ENCODE results near the gene CXCR6. TPM values are rescaled to one million over a fixed set of nuclear protein-coding genes. Genes with fewer than 3 reads are reported as not detected.

Gene CXCR6
- total RNA-seq, 2 donors from 2014 or later = 1.0 to 1.6 TPM

DNA sequence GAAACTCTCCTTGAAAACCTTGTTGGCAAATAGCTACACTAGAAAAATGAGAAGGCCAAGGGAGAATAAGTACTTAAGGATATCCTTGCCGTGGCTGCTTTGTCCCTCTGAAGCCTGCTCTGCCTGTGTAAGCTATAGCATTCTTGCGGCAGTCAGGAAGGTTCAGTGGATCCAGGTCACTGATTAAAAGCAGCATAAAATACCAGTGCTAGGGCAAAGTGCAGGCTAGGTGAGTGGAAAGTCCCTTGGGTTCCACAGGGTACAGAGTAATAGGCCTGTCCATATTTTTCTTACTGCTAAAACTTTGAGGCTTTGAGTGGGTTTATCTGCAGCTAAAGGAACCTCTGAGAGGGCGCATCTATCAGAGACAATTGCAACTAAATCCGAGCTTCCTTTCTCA is 10.3 kb downstream of the CXCR6 start:
- H3K9me3 ChIP-seq = no peaks in the 10 kb centered on the region
- no peak for TF ChIP-seq CTCF (IDR thresholded peaks at IDR 0.05)
- no peaks in the 10 kb centered on the region for H3K27me3 ChIP-seq
- intact Hi-C loops (cut with DNase I) = no loop called here
- no peak overlapping the region for H3K27ac ChIP-seq
- H3K36me3 ChIP-seq = peaks cover 19% of the 10 kb centered on the region
- no peak overlapping the region for H3K9ac ChIP-seq (ENCODE audit: low read depth in 2 of 2, low read length in 2 of 2)
- H3K4me3 ChIP-seq = no peak overlapping the region
- DNase-seq = no peak
- no peaks in the 10 kb centered on the region for H3K4me1 ChIP-seq

GRCh38 chr3:45954306-45954705 is 11.0 kb downstream of the CXCR6 start:
- Histone ChIP-seq H3K36me3 (peaks cover 23% of the 10 kb centered on the region), H3K27me3 (no peaks in the 10 kb centered on the region), H3K9ac (ENCODE audit: low read depth in 2 of 2, low read length in 2 of 2) (no peak overlapping the region), H3K27ac (no peak overlapping the region), H3K4me3 (no peak overlapping the region), H3K4me1 (no peaks in the 10 kb centered on the region), H3K9me3 (no peaks in the 10 kb centered on the region)
- intact Hi-C loops (cut with DNase I) = no loop called here
- no peak for DNase-seq
- TF ChIP-seq CTCF (IDR thresholded peaks at IDR 0.05) = no peak

- no peaks in the 10 kb centered on the region for H3K27me3 ChIP-seq
- no peak for DNase-seq
- no peak overlapping the region for H3K9ac ChIP-seq (ENCODE audit: low read depth in 2 of 2, low read length in 2 of 2)
- no peaks in the 10 kb centered on the region for H3K9me3 ChIP-seq
- H3K4me1 ChIP-seq = no peaks in the 10 kb centered on the region
- no peak overlapping the region for H3K4me3 ChIP-seq
- intact Hi-C loops (cut with DNase I) = no loop called here
- H3K27ac ChIP-seq = no peak overlapping the region
- H3K36me3 ChIP-seq = peaks cover 26% of the 10 kb centered on the region
- TF ChIP-seq CTCF (IDR thresholded peaks at IDR 0.05) = no peak
These were observed 11.9 kb downstream of the CXCR6 start for GRCh38 chr3:45955017-45955647.

- intact Hi-C loops (cut with DNase I) = no loop called here
- Histone ChIP-seq H3K4me3 (no peak overlapping the region), H3K27me3 (no peaks in the 10 kb centered on the region), H3K36me3 (peaks cover 29% of the 10 kb centered on the region), H3K9ac (ENCODE audit: low read depth in 2 of 2, low read length in 2 of 2) (no peak overlapping the region), H3K27ac (no peak overlapping the region), H3K4me1 (no peaks in the 10 kb centered on the region), H3K9me3 (no peaks in the 10 kb centered on the region)
- DNase-seq = no peak
- TF ChIP-seq CTCF (IDR thresholded peaks at IDR 0.05) = no peak
These were observed 12.4 kb downstream of the CXCR6 start for GRCh38 chr3:45955706-45956105.

- intact Hi-C loops (cut with DNase I) = no loop called here
- Histone ChIP-seq H3K36me3 (peaks cover 22% of the 10 kb centered on the region), H3K27ac (no peak overlapping the region)
These were observed 14.3 kb downstream of the CXCR6 start for GRCh38 chr3:45957586-45957985.

More at GRCh38 chr3:45957586-45957985, 14.3 kb downstream of the CXCR6 start:
- Histone ChIP-seq H3K9ac (ENCODE audit: low read depth in 2 of 2, low read length in 2 of 2) (no peak overlapping the region), H3K4me3 (no peak overlapping the region), H3K9me3 (no peaks in the 10 kb centered on the region), H3K4me1 (no peaks in the 10 kb centered on the region), H3K27me3 (no peaks in the 10 kb centered on the region)
- no peak for DNase-seq
- TF ChIP-seq CTCF (IDR thresholded peaks at IDR 0.05) = no peak

Measured in colonic mucosa (tissue), 4 donors.